H9 (cell line): ENCODE data around the gene ACAP3. TPM values are rescaled to one million over a fixed set of nuclear protein-coding genes. Genes with fewer than 3 reads are reported as not detected.
A peak's percentile ranks its signal among the peaks of the same experiment; 100 is the strongest.

Source experiments
- DNase-seq: peaks from one replicate; pipeline ENCODE4 v3.0.0-alpha.2; 2017
- H2AFZ ChIP-seq: one replicate; pipeline ENCODE4 v1.6.1; 2013; ENCODE audit warnings: mild to moderate bottlenecking, low read length, control low read depth, moderate library complexity
- H2AK5ac ChIP-seq: 2 replicates; pipeline ENCODE4 v1.6.1; 2013; ENCODE audit warnings: low read length, control low read depth, mixed read lengths; ENCODE audit not compliant: insufficient read length
- H2BK120ac ChIP-seq: one replicate; pipeline ENCODE4 v1.6.1; 2013; ENCODE audit warnings: low read depth, mild to moderate bottlenecking, low read length, control low read depth, inconsistent platforms; ENCODE audit not compliant: poor library complexity, severe bottlenecking
- H2BK12ac ChIP-seq: 2 replicates; pipeline ENCODE4 v1.6.1; 2013; ENCODE audit warnings: low read length, control low read depth, mixed read lengths, low read depth; ENCODE audit not compliant: insufficient read length
- H2BK15ac ChIP-seq: 2 replicates; pipeline ENCODE4 v1.6.1; 2013; ENCODE audit warnings: low read depth, low read length, control low read depth
- H2BK20ac ChIP-seq: one replicate; pipeline ENCODE4 v1.6.1; 2013; ENCODE audit warnings: low read depth, mild to moderate bottlenecking, low read length, control low read depth, inconsistent platforms; ENCODE audit not compliant: poor library complexity, severe bottlenecking
- H2BK5ac ChIP-seq: 2 replicates; pipeline ENCODE4 v1.6.1; 2013; ENCODE audit warnings: low read length, control low read depth, mixed read lengths; ENCODE audit not compliant: insufficient read length
- H3K14ac ChIP-seq: 2 replicates; pipeline ENCODE4 v1.6.1; 2013; ENCODE audit warnings: low read length, control low read depth; ENCODE audit not compliant: insufficient read depth
- H3K18ac ChIP-seq: 2 replicates; pipeline ENCODE4 v1.6.1; 2013; ENCODE audit warnings: low read depth, mild to moderate bottlenecking, mixed read lengths, low read length, control low read depth; ENCODE audit not compliant: insufficient read length
- H3K23ac ChIP-seq: 2 replicates; pipeline ENCODE4 v1.6.1; 2013; ENCODE audit warnings: low read length, control low read depth, mixed read lengths, low read depth; ENCODE audit not compliant: insufficient read length
- H3K23me2 ChIP-seq: 2 replicates; pipeline ENCODE4 v1.6.1; 2013; ENCODE audit warnings: low read depth, mild to moderate bottlenecking, mixed read lengths, low read length, control low read depth; ENCODE audit not compliant: insufficient read length, poor library complexity, severe bottlenecking
- H3K27ac ChIP-seq: 2 replicates; pipeline ENCODE4 v1.5.1; 2013; ENCODE audit warnings: low read length, control low read depth, mixed read lengths, low read depth; ENCODE audit not compliant: insufficient read length
- H3K27me3 ChIP-seq: 2 replicates; pipeline ENCODE4 v1.6.1; 2013; ENCODE audit warnings: low read length, control low read depth, inconsistent platforms; ENCODE audit not compliant: insufficient read depth
- H3K4ac ChIP-seq: 2 replicates; pipeline ENCODE4 v1.6.1; 2013; ENCODE audit warnings: low read depth, mild to moderate bottlenecking, control low read depth, inconsistent platforms, low read length, moderate library complexity
- H3K4me1 ChIP-seq: 2 replicates; pipeline ENCODE4 v1.6.1; 2013; ENCODE audit warnings: low read length, control low read depth, inconsistent platforms; ENCODE audit not compliant: insufficient read depth
- H3K4me2 ChIP-seq: 2 replicates; pipeline ENCODE4 v1.6.1; 2013; ENCODE audit warnings: low read length, control low read depth, mixed read lengths; ENCODE audit not compliant: insufficient read length, insufficient read depth
- H3K56ac ChIP-seq: 2 replicates; pipeline ENCODE4 v1.6.1; 2013; ENCODE audit warnings: low read depth, mild to moderate bottlenecking, mixed read lengths, low read length, control low read depth; ENCODE audit not compliant: insufficient read length
- H3K79me1 ChIP-seq: 2 replicates; pipeline ENCODE4 v1.6.1; 2013; ENCODE audit warnings: low read depth, mild to moderate bottlenecking, moderate library complexity, low read length, control low read depth, inconsistent platforms; ENCODE audit not compliant: insufficient read depth, poor library complexity, severe bottlenecking
- H3K79me2 ChIP-seq: 2 replicates; pipeline ENCODE4 v1.6.1; 2013; ENCODE audit warnings: low read length, control low read depth, inconsistent platforms; ENCODE audit not compliant: insufficient read depth
- H3K9ac ChIP-seq: 2 replicates; pipeline ENCODE4 v1.6.1; 2013; ENCODE audit warnings: low read length, control low read depth, mixed read lengths; ENCODE audit not compliant: insufficient read length; ENCODE audit errors: extremely low read depth
- H3K9me3 ChIP-seq: one replicate; pipeline ENCODE4 v1.6.1; 2013; ENCODE audit warnings: low read depth, low read length, inconsistent platforms; ENCODE audit not compliant: control insufficient read depth
- H3T11ph ChIP-seq: one replicate; pipeline ENCODE4 v1.6.1; 2013; ENCODE audit warnings: mild to moderate bottlenecking, low read length, control low read depth, inconsistent platforms
- H4K20me1 ChIP-seq: one replicate; pipeline ENCODE4 v1.6.1; 2013; ENCODE audit not compliant: control insufficient read depth, insufficient read length, insufficient read depth
- H4K5ac ChIP-seq: 2 replicates; pipeline ENCODE4 v1.6.1; 2013; ENCODE audit warnings: low read depth, mild to moderate bottlenecking, mixed read lengths, low read length, control low read depth; ENCODE audit not compliant: insufficient read length
- H4K8ac ChIP-seq: replicated peaks from 2 replicates; pipeline ENCODE4 v1.6.1; 2013; ENCODE audit warnings: low read length, control low read depth, mixed read lengths, low read depth; ENCODE audit not compliant: insufficient read length
- H4K91ac ChIP-seq: 2 replicates; pipeline ENCODE4 v1.6.1; 2013; ENCODE audit warnings: low read depth, mild to moderate bottlenecking, moderate library complexity, mixed read lengths, low read length, control low read depth; ENCODE audit not compliant: insufficient read length
- H3K27ac Mint-ChIP-seq, 3 experiments: 2 replicates in 2 of 3; 3 replicates in 1 of 3; pipeline ENCODE4 v1.8.0; 2020 to 2021; ENCODE audit warnings: mixed read lengths in 3 of 3, mild to moderate bottlenecking in 1 of 3, moderate library complexity in 1 of 3
- H3K27me3 Mint-ChIP-seq: 2 replicates; pipeline ENCODE4 v1.8.0; 2021; ENCODE audit warnings: low read depth, mild to moderate bottlenecking, moderate library complexity, mixed read lengths
- H3K36me3 Mint-ChIP-seq, 3 experiments: 2 replicates in 2 of 3; 3 replicates in 1 of 3; pipeline ENCODE4 v1.8.0; 2020 to 2021; ENCODE audit warnings: low read depth in 3 of 3, mixed read lengths in 3 of 3; ENCODE audit not compliant: insufficient read depth in 1 of 3
- H3K4me1 Mint-ChIP-seq, 2 experiments: 2 replicates each; pipeline ENCODE4 v1.8.0; 2020; ENCODE audit warnings: mixed read lengths in 2 of 2
- H3K4me3 Mint-ChIP-seq, 2 experiments: 2 replicates in 1 of 2; 3 replicates in 1 of 2; pipeline ENCODE4 v1.8.0; 2020 to 2021; ENCODE audit warnings: mild to moderate bottlenecking in 2 of 2, mixed read lengths in 2 of 2, moderate library complexity in 1 of 2
- H3K9me3 Mint-ChIP-seq, 2 experiments: 2 replicates in 1 of 2; 3 replicates in 1 of 2; pipeline ENCODE4 v1.8.0; 2020; ENCODE audit warnings: mild to moderate bottlenecking in 2 of 2, mixed read lengths in 2 of 2, moderate library complexity in 1 of 2
- CTCF ChIP-seq: fragments of 200-600 bp; sonication (generic); conservative IDR thresholded peaks from 3 replicates; pipeline ENCODE4 v1.8.0; 2021; ENCODE audit warnings: antibody characterized with exemption, mild to moderate bottlenecking
- WGBS: extraction: QIAGEN DNeasy Blood & Tissue Kit; methylation state at CpG from one replicate; pipeline ENCODE4 v1.1.7; 2013; ENCODE audit warnings: missing lambda C conversion rate, low lambda C conversion rate, mixed read lengths; ENCODE audit not compliant: insufficient read length; ENCODE audit errors: extremely low coverage; 5-methylcytosine and 5-hydroxymethylcytosine counted together
- total RNA-seq: library from RNA; stranded (reverse); gene quantifications from 2 replicates; pipeline ENCODE4 v1.2.1, GENCODE V29; 2021

ACAP3 gene
- total RNA-seq, 1 experiment from 2014 or later: 41.4 TPM

GRCh38 chr1:1286313-1287261, 21.1 kb downstream of the ACAP3 start:
- H3K27me3 Mint-ChIP-seq: peaks cover 4% of the 10 kb centered on the region
- H3K36me3 Mint-ChIP-seq: no peaks in the 10 kb centered on the region
- no peak overlapping the region for H3K4me2 ChIP-seq
- H3K14ac ChIP-seq: no peak overlapping the region
- no peak overlapping the region for H2BK5ac ChIP-seq
- no peaks in the 10 kb centered on the region for H3K23me2 ChIP-seq
- H3K4me3 Mint-ChIP-seq: no peak overlapping the region
- no peaks in the 10 kb centered on the region for H3K79me2 ChIP-seq
- H2AK5ac ChIP-seq: no peak overlapping the region
- no peak overlapping the region for H2BK12ac ChIP-seq
- no peak overlapping the region for H3K27ac ChIP-seq
- H3K27ac Mint-ChIP-seq: no peak overlapping the region
- no CpG with 5 or more reads among the region's 50 CpGs for WGBS
- peaks cover 0 to 7% of the 10 kb centered on the region in 2 experiments; a peak in 1 of 4 replicates for H3K4me1 Mint-ChIP-seq
- peak overlapping the region; percentile 37 for H4K5ac ChIP-seq
- H3K27me3 ChIP-seq: no peaks in the 10 kb centered on the region
- no peaks in the 10 kb centered on the region for H4K20me1 ChIP-seq
- no peak overlapping the region for H2BK15ac ChIP-seq
- H2BK20ac ChIP-seq: no peak overlapping the region
- no peak overlapping the region for H2AFZ ChIP-seq
- H2BK120ac ChIP-seq: no peak overlapping the region
- H3K9me3 ChIP-seq: no peaks in the 10 kb centered on the region
- no peak for TF ChIP-seq CTCF
- H3K23ac ChIP-seq: no peak overlapping the region
- no peak overlapping the region for H3K56ac ChIP-seq
- no peak overlapping the region for H4K91ac ChIP-seq
- H3T11ph ChIP-seq: no peak overlapping the region
- H3K9me3 Mint-ChIP-seq: peaks cover 2 to 10% of the 10 kb centered on the region in 2 experiments; a peak in 3 of 5 replicates
- H3K18ac ChIP-seq: peak overlapping the region; percentile 31
- no peak overlapping the region for H4K8ac ChIP-seq
- no peaks in the 10 kb centered on the region for H3K79me1 ChIP-seq
- no peak overlapping the region for H3K9ac ChIP-seq
- peak; percentile 31 for DNase-seq
- no peak overlapping the region for H3K4ac ChIP-seq
- no peaks in the 10 kb centered on the region for H3K4me1 ChIP-seq
